Natural killer cell (primary cell): ENCODE results near the gene DPP4. TPM values are rescaled to one million over a fixed set of nuclear protein-coding genes. Genes with fewer than 3 reads are reported as not detected.

Experiments
- ATAC-seq, 3 donors: fragments of 150-1000 bp in 2 of 3; fragments of 200-7000 bp in 1 of 3; cut with Tn5 transposase; 1 replicate in 1 of 3; 2 replicates in 2 of 3; pipeline ENCODE4 v1.10.0; 2021; ENCODE audit warnings: mild to moderate bottlenecking in 2 of 3, moderate library complexity in 2 of 3
- DNase-seq, 2 donors: peaks; one replicate each; pipeline versions ENCODE4 v3.0.0 to v3.0.0-alpha.2; 2013 to 2021; ENCODE audit warnings: mixed read lengths in 1 of 2
- H3K27ac ChIP-seq: one replicate; pipeline ENCODE4 v1.5.1; 2013; ENCODE audit warnings: mild to moderate bottlenecking, low read length
- H3K27me3 ChIP-seq: one replicate; pipeline ENCODE4 v1.6.1; 2013; ENCODE audit warnings: low read length; ENCODE audit not compliant: control insufficient read depth, insufficient read depth
- H3K36me3 ChIP-seq: one replicate; pipeline ENCODE4 v1.6.1; 2013; ENCODE audit warnings: low read length; ENCODE audit not compliant: control insufficient read depth, insufficient read depth
- H3K4me1 ChIP-seq: one replicate; pipeline ENCODE4 v1.6.1; 2013; ENCODE audit warnings: low read length; ENCODE audit not compliant: control insufficient read depth, insufficient read depth
- H3K4me3 ChIP-seq: one replicate; pipeline ENCODE4 v1.5.1; 2013; ENCODE audit warnings: low read length
- H3K9me3 ChIP-seq: one replicate; pipeline ENCODE4 v1.6.1; 2013; ENCODE audit warnings: low read length; ENCODE audit not compliant: control insufficient read depth, insufficient read depth
- H3K27ac Mint-ChIP-seq, 2 donors: one replicate each; pipeline ENCODE4 v1.8.0; 2022; ENCODE audit warnings: mild to moderate bottlenecking in 2 of 2, mixed read lengths in 2 of 2, moderate library complexity in 1 of 2
- H3K27me3 Mint-ChIP-seq, 2 donors: one replicate each; pipeline ENCODE4 v1.8.0; 2022; ENCODE audit warnings: low read depth in 2 of 2, mixed read lengths in 2 of 2
- H3K36me3 Mint-ChIP-seq: one replicate; pipeline ENCODE4 v1.8.0; 2022; ENCODE audit warnings: mixed read lengths
- H3K4me1 Mint-ChIP-seq, 2 donors: one replicate each; pipeline ENCODE4 v1.8.0; 2022; ENCODE audit warnings: mixed read lengths in 2 of 2
- H3K4me3 Mint-ChIP-seq: one replicate; pipeline ENCODE4 v1.8.0; 2022; ENCODE audit warnings: mild to moderate bottlenecking, moderate library complexity, mixed read lengths
- H3K9me3 Mint-ChIP-seq, 2 donors: one replicate each; pipeline ENCODE4 v1.8.0; 2022; ENCODE audit warnings: mixed read lengths in 2 of 2
- WGBS: methylation state at CpG from one replicate; pipeline ENCODE4 v1.1.7; 2013; ENCODE audit warnings: missing lambda C conversion rate; ENCODE audit not compliant: insufficient coverage; 5-methylcytosine and 5-hydroxymethylcytosine counted together
- intact Hi-C: fragments of 100-400 bp; cut with micrococcal nuclease; formaldehyde crosslinking; loops from one replicate; pipeline ENCODE4 v1.14.2; 2022
- total RNA-seq, 4 donors: library from RNA; stranded (reverse); fragments of 120-200 nt in 1 of 4; gene quantifications; one replicate each; pipeline versions ENCODE4 v1.2.3 to v1.2.4, GENCODE V29; 2013 to 2022
- TF ChIP-seq, protein P1 (sequence below): fragments of 200-600 bp; IDR thresholded peaks from one replicate; pipeline ENCODE4 v1.8.0; 2022; ENCODE audit warnings: antibody characterized with exemption

The DPP4 gene
- total RNA-seq, 3 donors from 2014 or later (not counting 1 experiment from before 2014, with no cell fraction given) = 1.8 to 2.3 (median 1.8) TPM

DNA sequence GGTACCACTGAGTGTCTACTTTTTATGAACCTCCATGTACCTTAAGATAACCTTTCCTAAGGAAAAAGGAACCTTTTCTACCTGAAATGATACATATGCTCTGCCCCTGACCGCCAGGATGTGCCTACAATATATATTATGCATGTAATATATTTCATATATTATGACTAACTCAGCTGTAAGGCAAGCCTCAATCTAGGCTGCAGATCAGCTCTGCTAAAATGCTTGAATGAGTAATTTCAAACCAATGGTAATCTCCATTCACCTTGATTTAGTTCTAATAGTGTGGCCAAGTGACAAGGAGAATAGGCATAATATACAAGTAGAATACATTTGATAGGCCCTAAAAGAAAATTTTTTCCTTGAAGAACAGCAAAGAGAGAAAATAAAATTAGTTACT lies 101.8 kb downstream of the DPP4 start:
- intact Hi-C loops = no loop called here
- Histone ChIP-seq H3K9me3 (no peaks in the 10 kb centered on the region), H3K27me3 (no peaks in the 10 kb centered on the region), H3K4me1 (peaks cover 3% of the 10 kb centered on the region), H3K27ac (no peak overlapping the region), H3K4me3 (no peak overlapping the region), H3K36me3 (no peaks in the 10 kb centered on the region)
- no peak overlapping the region for H3K27ac Mint-ChIP-seq
- TF ChIP-seq, protein P1, sequence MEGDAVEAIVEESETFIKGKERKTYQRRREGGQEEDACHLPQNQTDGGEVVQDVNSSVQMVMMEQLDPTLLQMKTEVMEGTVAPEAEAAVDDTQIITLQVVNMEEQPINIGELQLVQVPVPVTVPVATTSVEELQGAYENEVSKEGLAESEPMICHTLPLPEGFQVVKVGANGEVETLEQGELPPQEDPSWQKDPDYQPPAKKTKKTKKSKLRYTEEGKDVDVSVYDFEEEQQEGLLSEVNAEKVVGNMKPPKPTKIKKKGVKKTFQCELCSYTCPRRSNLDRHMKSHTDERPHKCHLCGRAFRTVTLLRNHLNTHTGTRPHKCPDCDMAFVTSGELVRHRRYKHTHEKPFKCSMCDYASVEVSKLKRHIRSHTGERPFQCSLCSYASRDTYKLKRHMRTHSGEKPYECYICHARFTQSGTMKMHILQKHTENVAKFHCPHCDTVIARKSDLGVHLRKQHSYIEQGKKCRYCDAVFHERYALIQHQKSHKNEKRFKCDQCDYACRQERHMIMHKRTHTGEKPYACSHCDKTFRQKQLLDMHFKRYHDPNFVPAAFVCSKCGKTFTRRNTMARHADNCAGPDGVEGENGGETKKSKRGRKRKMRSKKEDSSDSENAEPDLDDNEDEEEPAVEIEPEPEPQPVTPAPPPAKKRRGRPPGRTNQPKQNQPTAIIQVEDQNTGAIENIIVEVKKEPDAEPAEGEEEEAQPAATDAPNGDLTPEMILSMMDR = no peak
- H3K9me3 Mint-ChIP-seq = no peaks in the 10 kb centered on the region
- ATAC-seq (no peak), DNase-seq (no peak)
- no peaks in the 10 kb centered on the region for H3K36me3 Mint-ChIP-seq
- H3K4me1 Mint-ChIP-seq = no peaks in the 10 kb centered on the region
- WGBS = no CpG with 5 or more reads among the region's 1 CpG
- H3K27me3 Mint-ChIP-seq = no peaks in the 10 kb centered on the region
- H3K4me3 Mint-ChIP-seq = no peak overlapping the region

DNA sequence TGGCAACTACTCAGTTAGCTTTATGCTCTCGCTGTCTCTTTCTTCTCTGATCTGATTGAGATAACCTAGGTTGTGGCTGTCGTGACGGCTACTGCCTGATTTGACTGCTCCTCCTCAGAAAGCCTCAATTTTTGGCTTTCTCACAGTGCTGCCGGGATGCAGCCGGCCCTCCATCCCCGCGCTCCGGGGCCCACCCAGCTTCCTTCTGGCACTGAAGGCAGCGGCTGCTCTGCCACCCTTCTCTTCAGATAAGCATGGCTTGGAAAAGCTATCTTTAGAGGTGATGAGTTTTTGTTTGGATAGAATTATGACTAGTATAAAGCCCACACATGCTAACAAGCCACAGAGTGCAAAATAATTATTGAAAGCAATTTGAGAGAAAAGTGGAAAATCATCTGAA lies 102.5 kb downstream of the DPP4 start:
- Histone ChIP-seq H3K9me3 (no peaks in the 10 kb centered on the region), H3K27ac (no peak overlapping the region), H3K36me3 (no peaks in the 10 kb centered on the region), H3K4me3 (no peak overlapping the region), H3K4me1 (peaks cover 3% of the 10 kb centered on the region), H3K27me3 (no peaks in the 10 kb centered on the region)
- intact Hi-C loops = no loop called here
- WGBS = 86% methylated on average over 9 of the region's 9 CpGs
- ATAC-seq (no peak), DNase-seq (no peak)
- H3K27ac Mint-ChIP-seq = no peak overlapping the region
- H3K4me3 Mint-ChIP-seq = no peak overlapping the region
- H3K4me1 Mint-ChIP-seq = no peaks in the 10 kb centered on the region
- no peaks in the 10 kb centered on the region for H3K27me3 Mint-ChIP-seq
- H3K36me3 Mint-ChIP-seq = no peaks in the 10 kb centered on the region
- H3K9me3 Mint-ChIP-seq = no peaks in the 10 kb centered on the region
- TF ChIP-seq, protein P1 = no peak

DNA sequence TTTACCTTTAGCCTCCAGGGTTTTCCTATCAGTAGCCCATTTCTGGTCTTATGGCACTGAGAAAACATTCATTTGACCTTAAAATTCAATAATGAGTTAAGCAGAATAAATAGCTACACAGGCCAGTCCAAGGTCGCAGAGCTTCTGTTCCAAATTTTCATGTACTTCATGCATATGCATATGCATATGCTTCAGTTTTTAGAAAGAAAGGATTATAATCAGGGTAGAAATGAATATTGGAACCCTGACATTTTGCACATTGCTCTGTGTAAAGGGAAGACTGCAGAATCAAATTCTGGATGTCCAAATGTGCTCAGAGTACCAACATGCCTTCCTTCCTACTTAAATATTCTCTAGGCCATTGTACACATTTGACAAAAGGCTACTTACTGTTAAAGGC lies 104.9 kb downstream of the DPP4 start:
- Histone ChIP-seq H3K27me3 (no peaks in the 10 kb centered on the region), H3K27ac (no peak overlapping the region), H3K9me3 (no peaks in the 10 kb centered on the region), H3K4me3 (no peak overlapping the region), H3K36me3 (no peaks in the 10 kb centered on the region), H3K4me1 (no peaks in the 10 kb centered on the region)
- ATAC-seq = no peak
- Mint-ChIP-seq H3K27ac (no peak overlapping the region), H3K36me3 (no peaks in the 10 kb centered on the region), H3K27me3 (no peaks in the 10 kb centered on the region), H3K4me3 (no peak overlapping the region), H3K4me1 (no peaks in the 10 kb centered on the region), H3K9me3 (no peaks in the 10 kb centered on the region)
- intact Hi-C loops = no loop called here
- TF ChIP-seq, protein P1 = no peak
- whole genome bisulfite sequencing = 78% methylated on average over 1 of the region's 1 CpG
- DNase-seq = no peak

DNA sequence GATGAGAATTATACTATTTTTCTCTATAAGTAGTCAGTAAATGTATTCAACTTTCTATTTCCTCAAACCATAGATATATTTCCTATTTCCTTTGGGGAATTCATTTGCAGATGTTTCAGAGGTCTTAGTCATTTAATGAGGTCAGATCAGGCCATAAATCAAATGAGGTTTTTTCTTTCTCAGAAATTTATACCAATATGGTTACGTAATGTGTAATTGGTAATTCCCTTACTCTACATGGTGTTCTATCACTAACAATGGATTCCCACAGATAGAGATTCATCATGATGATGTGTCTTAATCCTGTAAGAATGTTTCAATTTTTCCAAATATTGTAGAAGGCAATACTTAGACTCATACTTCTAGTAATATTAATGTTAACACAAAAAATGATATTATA lies 108.0 kb downstream of the DPP4 start:
- Mint-ChIP-seq H3K9me3 (peaks cover 0 to 2% of the 10 kb centered on the region in 2 donors), H3K4me1 (no peaks in the 10 kb centered on the region), H3K4me3 (no peak overlapping the region), H3K27me3 (no peaks in the 10 kb centered on the region), H3K27ac (no peak overlapping the region), H3K36me3 (no peaks in the 10 kb centered on the region)
- Histone ChIP-seq H3K36me3 (no peaks in the 10 kb centered on the region), H3K4me1 (no peaks in the 10 kb centered on the region), H3K27ac (no peak overlapping the region), H3K4me3 (no peak overlapping the region), H3K27me3 (no peaks in the 10 kb centered on the region), H3K9me3 (no peaks in the 10 kb centered on the region)
- no CpG with 5 or more reads among the region's 1 CpG for WGBS
- TF ChIP-seq, protein P1 = no peak
- ATAC-seq (no peak), DNase-seq (no peak)
- intact Hi-C loops = no loop called here
